Fibroblast of lung (primary cell): ENCODE measurements around the gene RASGRF2. TPM values are rescaled to one million over a fixed set of nuclear protein-coding genes. Genes with fewer than 3 reads are reported as not detected.

Experiments used
- DNase-seq, 2 donors: peaks; one replicate each; pipeline versions ENCODE4 v3.0.0 to v3.0.0-alpha.2; 2010; ENCODE audit warnings: low read depth in 2 of 2
- H2AFZ ChIP-seq: 2 replicates; pipeline ENCODE4 v1.5.1; 2012; ENCODE audit warnings: low read length, control low read depth, inconsistent platforms
- H3K27ac ChIP-seq: 2 replicates; pipeline ENCODE4 v1.5.1; 2011; ENCODE audit warnings: low read length, control low read depth; ENCODE audit not compliant: insufficient read depth
- H3K27me3 ChIP-seq: 2 replicates; pipeline ENCODE4 v1.5.1; 2011; ENCODE audit warnings: mild to moderate bottlenecking, low read length; ENCODE audit not compliant: control insufficient read depth, insufficient read depth
- H3K36me3 ChIP-seq: 2 replicates; pipeline ENCODE4 v1.5.1; 2011; ENCODE audit warnings: low read length; ENCODE audit not compliant: control insufficient read depth, insufficient read depth
- H3K4me1 ChIP-seq: 2 replicates; pipeline ENCODE4 v1.5.1; 2011; ENCODE audit warnings: low read length; ENCODE audit not compliant: control insufficient read depth, insufficient read depth; ENCODE audit errors: extremely low read depth
- H3K4me2 ChIP-seq: 2 replicates; pipeline ENCODE4 v1.5.1; 2011; ENCODE audit warnings: low read length, control low read depth; ENCODE audit not compliant: insufficient read depth; ENCODE audit errors: extremely low read depth
- H3K4me3 ChIP-seq, 4 experiments: fragments of 200-600 bp in 1 of 4; sonication (generic) in 1 of 4; replicated peaks in 1 of 4; 2 replicates each; pipeline ENCODE4 v1.5.1; 2011 to 2016; ENCODE audit warnings: low read length in 4 of 4, low read depth in 3 of 4, mild to moderate bottlenecking in 3 of 4, control low read depth in 2 of 4, inconsistent platforms in 1 of 4, mixed read lengths in 1 of 4; ENCODE audit not compliant: insufficient read depth in 1 of 4; ENCODE audit errors: control extremely low read depth in 1 of 4
- H3K79me2 ChIP-seq: 2 replicates; pipeline ENCODE4 v1.5.1; 2012; ENCODE audit warnings: mild to moderate bottlenecking, low read length, inconsistent platforms; ENCODE audit not compliant: control insufficient read depth, insufficient read depth
- H3K9ac ChIP-seq: 2 replicates; pipeline ENCODE4 v1.5.1; 2011; ENCODE audit warnings: mild to moderate bottlenecking, low read length, control low read depth; ENCODE audit not compliant: insufficient read depth
- H3K9me3 ChIP-seq: 2 replicates; pipeline ENCODE4 v1.5.1; 2012; ENCODE audit warnings: low read depth, low read length; ENCODE audit not compliant: control insufficient read depth, insufficient read depth
- H4K20me1 ChIP-seq: 2 replicates; pipeline ENCODE4 v1.5.1; 2011; ENCODE audit warnings: low read length; ENCODE audit not compliant: control insufficient read depth, insufficient read depth; ENCODE audit errors: extremely low read depth
- CTCF ChIP-seq, 2 donors: IDR thresholded peaks in 1 of 2; conservative IDR thresholded peaks in 1 of 2; 1 replicate in 1 of 2; 2 replicates in 1 of 2; pipeline ENCODE4 v1.5.1; 2011 to 2012; ENCODE audit warnings: low read length in 2 of 2, control low read depth in 1 of 2, inconsistent platforms in 1 of 2, low read depth in 1 of 2, mild to moderate bottlenecking in 1 of 2
- EZH2 ChIP-seq: IDR thresholded peaks from 2 replicates; pipeline ENCODE4 v1.5.1; 2012; ENCODE audit warnings: low read length, control low read depth, mild to moderate bottlenecking; ENCODE audit errors: missing control alignments
- polyA plus RNA-seq, 2 donors: library from polyadenylated mRNA; depleted of rRNA in 1 of 2; stranded (reverse) in 1 of 2; unstranded in 1 of 2; fragments of >200 nt; gene quantifications; 2 replicates each; pipeline ENCODE4 v1.2.1, GENCODE V29; 2011 to 2012; ENCODE audit warnings: missing spikeins in 1 of 2
- total RNA-seq: library from RNA; depleted of rRNA; stranded (reverse); fragments of >200 nt; gene quantifications from 2 replicates; pipeline ENCODE4 v1.2.1, GENCODE V29; 2014

Gene RASGRF2
- total and polyA plus RNA-seq, 2 donors (not counting 1 experiment from before 2014, with no cell fraction given) = 3.5 to 19.5 TPM

GRCh38 chr5:81035522-81035921, 75.4 kb downstream of the RASGRF2 start:
- Histone ChIP-seq H3K4me3 (no peak overlapping the region), H4K20me1 (no peaks in the 10 kb centered on the region), H3K79me2 (no peaks in the 10 kb centered on the region), H3K4me2 (no peak overlapping the region), H3K36me3 (no peaks in the 10 kb centered on the region), H3K27ac (no peak overlapping the region), H3K9me3 (no peaks in the 10 kb centered on the region), H3K27me3 (no peaks in the 10 kb centered on the region), H2AFZ (no peak overlapping the region), H3K9ac (no peak overlapping the region), H3K4me1 (no peaks in the 10 kb centered on the region)
- DNase-seq = no peak
- TF ChIP-seq EZH2 (no peak), CTCF (conservative IDR thresholded peaks at IDR 0.05 in 1 of 2, IDR thresholded peaks at IDR 0.05 in 1 of 2; ENCODE audit: low read depth in 1 of 2, low read length in 2 of 2) (no peak)

GRCh38 chr5:81038495-81038894, 78.3 kb downstream of the RASGRF2 start:
- H3K4me3 ChIP-seq = no peak overlapping the region
- no peak for TF ChIP-seq CTCF (conservative IDR thresholded peaks at IDR 0.05 in 1 of 2, IDR thresholded peaks at IDR 0.05 in 1 of 2; ENCODE audit: low read depth in 1 of 2, low read length in 2 of 2)
- no peak for TF ChIP-seq EZH2
- DNase-seq = no peak
- no peaks in the 10 kb centered on the region for H3K27me3 ChIP-seq
- H3K79me2 ChIP-seq = no peaks in the 10 kb centered on the region
- H4K20me1 ChIP-seq = no peaks in the 10 kb centered on the region
- no peaks in the 10 kb centered on the region for H3K9me3 ChIP-seq
- no peak overlapping the region for H3K9ac ChIP-seq
- no peaks in the 10 kb centered on the region for H3K36me3 ChIP-seq
- H3K27ac ChIP-seq = no peak overlapping the region
- H2AFZ ChIP-seq = no peak overlapping the region
- no peak overlapping the region for H3K4me2 ChIP-seq
- H3K4me1 ChIP-seq = no peaks in the 10 kb centered on the region

- TF ChIP-seq EZH2 = no peak
- TF ChIP-seq CTCF (conservative IDR thresholded peaks at IDR 0.05 in 1 of 2, IDR thresholded peaks at IDR 0.05 in 1 of 2; ENCODE audit: low read depth in 1 of 2, low read length in 2 of 2) = no peak
- DNase-seq = no peak
- H3K4me2 ChIP-seq = no peak overlapping the region
These were observed 84.7 kb downstream of the RASGRF2 start for GRCh38 chr5:81044868-81045267.

More at GRCh38 chr5:81044868-81045267, 84.7 kb downstream of the RASGRF2 start:
- Histone ChIP-seq H3K27me3 (no peaks in the 10 kb centered on the region), H3K4me3 (no peak overlapping the region), H3K36me3 (no peaks in the 10 kb centered on the region), H4K20me1 (no peaks in the 10 kb centered on the region), H2AFZ (no peak overlapping the region), H3K9ac (no peak overlapping the region), H3K9me3 (no peaks in the 10 kb centered on the region), H3K27ac (no peak overlapping the region), H3K79me2 (no peaks in the 10 kb centered on the region), H3K4me1 (no peaks in the 10 kb centered on the region)
